Measurements from ENCODE around the gene UAP1. TPM values are rescaled to one million over a fixed set of nuclear protein-coding genes. Genes with fewer than 3 reads are reported as not detected.

Gene UAP1
- total and polyA plus RNA-seq, 2 donors (not counting 3 experiments of a cell fraction or from before 2014, with no cell fraction given), result 30.6 to 89.8 TPM

- BruUV-seq (replicated peaks), result no TSS peak
- POLR2A ChIA-PET, result no interaction called here
These were observed 29.2 kb downstream of the UAP1 start for GRCh38 chr1:162590686-162591085.

More at GRCh38 chr1:162590686-162591085, 29.2 kb downstream of the UAP1 start:
- Histone ChIP-seq H3K36me3 (ENCODE audit: control insufficient read depth in 2 of 2, extremely low read depth in 1 of 2, insufficient read depth in 2 of 2, low read length in 2 of 2) (peaks cover 17 to 22% of the 10 kb centered on the region in 2 experiments), H3K27me3 (ENCODE audit: control insufficient read depth in 2 of 2, insufficient read depth in 2 of 2, low read length in 2 of 2) (no peaks in the 10 kb centered on the region), H3K4me2 (ENCODE audit: insufficient read depth, low read length) (no peak overlapping the region), H3K79me2 (ENCODE audit: control insufficient read depth, insufficient read depth, low read length) (peaks cover 10% of the 10 kb centered on the region), H2AFZ (ENCODE audit: low read depth, low read length) (no peak overlapping the region), H3K9ac (replicated peaks; ENCODE audit: extremely low read depth, insufficient read depth, low read length) (no peak overlapping the region), H3K4me3 (replicated peaks in 1 of 3; ENCODE audit: insufficient read depth in 1 of 3, low read depth in 1 of 3, low read length in 3 of 3) (no peak overlapping the region), H3K27ac (ENCODE audit: insufficient read depth, low read depth, low read length) (no peak overlapping the region), H3K4me1 (ENCODE audit: control insufficient read depth, extremely low read depth, insufficient read depth, low read length) (no peaks in the 10 kb centered on the region), H4K20me1 (replicated peaks; ENCODE audit: control insufficient read depth, extremely low read depth, insufficient read depth, low read length) (no peaks in the 10 kb centered on the region), H3K9me3 (replicated peaks; ENCODE audit: control insufficient read depth, insufficient read depth, low read length) (no peaks in the 10 kb centered on the region), H3K9me1 (replicated peaks; ENCODE audit: control insufficient read depth, extremely low read depth, insufficient read depth, low read length) (no peaks in the 10 kb centered on the region)
- FAIRE-seq (no peak), DNase-seq (ENCODE audit: low read depth, low spot score) (no peak)
- no peak for TF ChIP-seq POLR2AphosphoS5 (IDR thresholded peaks at IDR 0.05; ENCODE audit: insufficient read depth, low read depth, low read length)
- TF ChIP-seq FOS (IDR thresholded peaks at IDR 0.05; ENCODE audit: borderline replicate concordance, insufficient read depth, low read length), result no peak
- no peak for TF ChIP-seq GATA2 (IDR thresholded peaks at IDR 0.05; ENCODE audit: insufficient read depth, insufficient read length, low read depth, low read length)
- no peak for TF ChIP-seq JUN (IDR thresholded peaks at IDR 0.05; ENCODE audit: borderline replicate concordance, insufficient read depth, insufficient read length, low read depth)
- TF ChIP-seq POLR2A (IDR thresholded peaks at IDR 0.05; ENCODE audit: low read depth, low read length), result no peak
- no peak for TF ChIP-seq MYC (IDR thresholded peaks at IDR 0.05; ENCODE audit: low read depth, low read length)
- no peak for TF ChIP-seq MAX (IDR thresholded peaks at IDR 0.05; ENCODE audit: insufficient read depth, insufficient read length)
- no peak for TF ChIP-seq EZH2 (IDR thresholded peaks at IDR 0.05; ENCODE audit: borderline replicate concordance, low read depth, low read length, severe bottlenecking)
- no peak for TF ChIP-seq CTCF (IDR thresholded peaks at IDR 0.05; ENCODE audit: extremely low read depth in 1 of 2, insufficient read depth in 1 of 2, low read depth in 1 of 2, low read length in 2 of 2)
- intact Hi-C loops (cut with micrococcal nuclease) (no loop called here), dilution Hi-C loops (cut with MboI; ENCODE audit: extremely low pct_ligation_motif_present, low sequenced_read_pairs) (no loop called here)
- CTCF ChIA-PET, result no interaction called here
